NCI-H748 (cell line): ENCODE data around the gene MDFI.
A peak's percentile ranks its signal among the peaks of the same experiment; 100 is the strongest.

ENCODE experiments used
- DNase-seq: peaks from one replicate; lab custom pipeline; 2025; ENCODE audit not compliant: unreplicated experiment; lab: John Stamatoyannopoulos, UW

Gene MDFI, protein sequence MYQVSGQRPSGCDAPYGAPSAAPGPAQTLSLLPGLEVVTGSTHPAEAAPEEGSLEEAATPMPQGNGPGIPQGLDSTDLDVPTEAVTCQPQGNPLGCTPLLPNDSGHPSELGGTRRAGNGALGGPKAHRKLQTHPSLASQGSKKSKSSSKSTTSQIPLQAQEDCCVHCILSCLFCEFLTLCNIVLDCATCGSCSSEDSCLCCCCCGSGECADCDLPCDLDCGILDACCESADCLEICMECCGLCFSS

DNA sequence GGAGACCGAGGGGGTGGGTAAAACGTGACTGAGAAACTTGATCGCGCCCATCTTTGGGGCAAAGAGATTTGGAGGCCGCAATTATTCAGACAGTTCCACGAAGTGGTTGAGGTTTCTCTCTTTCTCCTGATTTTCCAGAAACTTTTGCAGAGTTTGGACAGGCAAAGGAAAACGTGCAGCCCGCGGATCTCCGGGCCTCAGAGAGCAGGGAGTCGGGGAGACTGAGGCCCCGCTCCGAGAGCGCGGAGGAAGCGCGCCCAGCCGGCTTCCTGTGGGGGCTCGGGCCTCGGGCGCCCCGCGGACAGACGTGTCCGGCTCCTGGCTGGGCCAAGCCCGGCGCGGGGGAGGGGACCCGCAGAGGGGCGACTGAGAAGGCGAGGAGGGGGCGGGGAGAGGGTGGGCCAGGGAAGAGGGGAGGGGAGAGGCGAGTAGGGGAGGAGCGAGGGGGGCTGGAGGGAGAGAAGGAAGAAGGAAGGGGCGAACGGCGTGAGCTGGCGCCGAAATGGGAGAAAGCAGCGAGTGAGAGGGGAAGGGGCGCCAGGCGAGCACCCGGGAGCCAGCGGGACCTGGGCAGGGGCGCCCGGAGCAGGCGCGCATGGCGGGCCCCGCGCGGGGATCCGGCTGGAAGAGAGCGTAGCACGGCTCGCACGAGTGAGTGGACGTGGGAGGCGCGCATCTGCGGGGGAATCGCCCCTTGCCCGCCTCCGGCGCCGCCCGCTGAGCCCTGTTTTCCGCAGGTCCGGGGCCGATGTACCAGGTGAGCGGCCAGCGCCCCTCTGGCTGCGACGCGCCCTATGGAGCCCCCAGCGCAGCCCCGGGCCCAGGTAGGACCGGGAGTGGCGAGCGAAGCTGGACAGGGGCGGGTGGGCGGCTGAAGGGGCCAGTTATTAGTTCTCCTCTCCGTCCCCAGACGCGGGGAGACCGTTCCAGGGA is at the start of gene MDFI:
TSS of gene MDFI (plus strand) at position 467 of the 933 bp plus-strand sequence. CDS start at position 749, 282 bp downstream.
- DNase-seq: peak; percentile 67

DNA sequence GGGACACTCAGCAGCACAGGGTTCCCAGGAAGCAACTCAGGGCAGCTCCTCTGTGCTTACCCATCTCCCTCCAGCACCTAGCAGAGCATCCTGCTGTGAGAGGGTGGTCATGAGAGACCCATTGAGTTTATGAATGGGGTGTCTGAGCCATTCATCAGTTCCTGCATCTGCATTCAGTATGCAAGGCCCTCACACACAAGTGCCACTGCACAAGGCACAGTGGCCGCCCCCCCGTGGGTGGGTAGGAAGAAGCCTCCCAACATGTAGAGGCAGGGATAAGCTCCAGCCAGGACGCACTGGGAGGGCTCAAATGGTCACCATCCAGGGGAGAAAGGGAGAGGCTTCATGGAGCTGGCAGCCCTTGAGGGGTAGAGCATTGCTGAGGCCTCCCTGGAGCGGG is 49.0 kb upstream of the MDFI start:
- DNase-seq: no peak

DNA sequence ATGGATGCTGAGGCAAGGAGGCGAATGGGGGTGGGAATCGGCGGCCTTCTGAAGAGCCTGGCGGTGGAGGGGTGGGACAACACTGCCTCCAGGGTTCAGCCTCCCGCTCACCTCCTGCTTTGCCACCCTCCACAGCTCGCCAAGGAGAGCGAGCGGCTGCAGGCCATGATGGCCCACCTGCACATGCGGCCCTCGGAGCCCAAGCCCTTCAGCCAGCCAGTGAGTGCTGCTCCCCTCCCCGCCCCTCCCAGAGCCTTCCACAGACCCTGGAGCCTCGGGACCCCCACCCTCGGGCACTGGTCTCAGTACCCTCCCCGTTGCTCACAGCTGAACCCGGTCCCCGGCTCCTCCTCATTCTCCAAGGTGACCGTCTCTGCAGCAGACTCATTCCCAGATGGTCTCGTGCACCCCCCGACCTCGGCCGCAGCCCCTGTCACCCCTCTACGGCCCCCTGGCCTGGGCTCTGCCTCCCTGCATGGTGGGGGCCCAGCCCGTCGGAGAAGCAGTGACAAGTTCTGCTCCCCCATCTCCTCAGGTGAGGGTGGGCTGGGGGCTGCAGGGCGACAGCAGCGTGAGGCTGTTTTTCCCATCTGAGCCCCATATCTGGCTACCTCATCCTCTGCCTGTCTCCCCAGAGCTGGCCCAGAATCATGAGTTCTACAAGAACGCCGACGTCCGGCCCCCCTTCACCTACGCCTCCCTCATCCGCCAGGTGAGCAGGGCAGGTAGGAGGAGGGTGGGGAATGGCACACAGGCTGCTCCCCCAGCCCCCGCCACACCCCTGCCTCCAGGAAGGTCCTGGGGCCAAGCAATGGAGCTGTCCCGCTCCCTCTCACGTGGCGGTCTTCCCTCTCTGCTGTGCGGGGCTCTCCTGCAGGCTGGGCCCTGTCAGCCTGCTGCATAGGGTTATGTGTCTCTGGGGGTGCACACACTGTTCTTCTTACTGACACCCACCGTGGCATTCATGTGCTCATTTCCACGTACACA is 48.3 kb upstream of the MDFI start:
- no peak for DNase-seq

DNA sequence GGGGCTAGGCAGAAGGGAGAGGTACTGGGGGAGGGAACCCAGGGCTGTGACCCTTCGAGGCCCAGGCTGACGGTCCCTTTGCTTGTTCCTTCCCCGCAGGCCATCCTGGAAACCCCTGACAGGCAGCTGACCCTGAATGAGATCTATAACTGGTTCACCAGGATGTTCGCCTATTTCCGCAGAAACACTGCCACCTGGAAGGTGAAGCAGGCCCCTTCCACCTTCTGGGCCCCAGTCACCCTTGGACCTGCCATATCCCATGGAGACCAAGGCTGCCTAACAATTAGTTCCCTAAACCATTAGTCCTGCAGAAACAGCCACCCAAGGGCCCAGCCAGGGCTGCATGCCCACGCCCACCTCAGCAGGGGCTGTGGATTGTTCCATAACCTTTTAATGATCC is 47.1 kb upstream of the MDFI start:
- no peak for DNase-seq

DNA sequence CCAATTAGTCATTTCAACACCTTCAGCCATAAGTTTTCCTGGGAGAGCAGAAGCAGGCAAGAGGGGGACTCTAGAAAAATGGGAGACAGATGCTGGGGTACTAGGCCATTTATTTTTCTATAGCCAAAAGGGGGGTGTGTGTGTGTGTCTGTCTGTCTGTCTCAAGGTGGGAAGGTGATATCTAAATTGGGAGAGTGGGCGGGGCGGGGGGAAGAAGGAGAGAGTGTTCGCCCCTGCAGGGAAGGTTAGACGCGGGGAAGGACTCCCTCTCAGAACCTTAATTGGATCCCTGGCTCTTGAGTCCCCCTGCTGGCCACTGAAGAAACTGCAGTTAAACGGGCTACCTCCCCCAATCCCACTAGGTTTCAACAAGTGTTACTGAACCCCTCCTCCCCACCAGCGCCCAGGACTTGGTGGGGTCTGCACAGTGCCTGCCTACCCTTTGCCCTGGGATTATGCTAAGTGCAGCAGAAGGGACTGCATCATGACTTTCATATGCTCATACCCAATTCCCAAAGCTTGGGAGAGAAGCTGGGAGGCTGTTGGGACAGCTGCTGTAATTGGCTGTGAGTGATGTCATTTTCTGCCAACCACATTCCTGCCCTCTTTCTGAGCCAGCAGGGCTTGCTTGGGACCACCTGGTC is 46.3 kb upstream of the MDFI start:
- DNase-seq: peak; percentile 64

DNA sequence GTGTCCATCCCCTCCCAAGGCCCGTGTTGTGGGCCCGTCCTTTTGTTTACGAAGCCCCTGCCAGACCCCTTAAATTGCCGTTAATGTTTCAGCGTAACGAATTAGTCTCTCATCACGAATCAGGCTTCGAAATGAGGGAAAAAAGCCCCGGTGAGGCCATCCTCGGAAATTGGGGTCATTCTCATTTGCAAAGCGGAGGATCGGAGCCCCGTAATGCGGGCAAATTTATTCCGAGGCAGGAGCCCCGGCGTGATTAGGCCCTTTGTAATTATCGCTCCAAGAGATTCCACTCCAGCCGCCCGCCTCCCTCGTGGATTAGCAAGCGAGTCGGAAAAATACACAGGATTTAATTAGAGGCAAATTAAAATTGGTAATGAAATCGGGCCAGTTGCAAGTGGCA is 44.9 kb upstream of the MDFI start:
- DNase-seq: no peak

DNA sequence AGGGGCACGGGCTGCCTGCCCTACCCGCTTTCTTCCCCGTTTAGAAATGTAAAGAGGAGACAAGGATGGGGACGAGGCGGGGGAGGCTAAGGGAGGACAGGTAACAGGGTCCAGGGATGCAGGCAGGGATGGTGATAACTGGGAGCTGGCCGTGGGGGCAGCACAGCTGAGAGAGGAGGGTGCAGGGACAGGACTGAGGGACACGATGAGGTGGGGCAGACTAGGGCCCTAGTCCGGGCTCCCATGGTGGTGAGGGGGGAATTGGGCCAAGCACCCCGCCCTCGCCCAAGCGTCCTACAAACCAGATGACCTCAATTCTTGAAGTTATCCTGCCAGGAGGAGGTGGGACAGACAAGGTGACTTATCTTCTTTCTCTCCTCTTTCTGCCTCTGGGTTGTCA is 44.4 kb upstream of the MDFI start:
- DNase-seq: no peak

DNA sequence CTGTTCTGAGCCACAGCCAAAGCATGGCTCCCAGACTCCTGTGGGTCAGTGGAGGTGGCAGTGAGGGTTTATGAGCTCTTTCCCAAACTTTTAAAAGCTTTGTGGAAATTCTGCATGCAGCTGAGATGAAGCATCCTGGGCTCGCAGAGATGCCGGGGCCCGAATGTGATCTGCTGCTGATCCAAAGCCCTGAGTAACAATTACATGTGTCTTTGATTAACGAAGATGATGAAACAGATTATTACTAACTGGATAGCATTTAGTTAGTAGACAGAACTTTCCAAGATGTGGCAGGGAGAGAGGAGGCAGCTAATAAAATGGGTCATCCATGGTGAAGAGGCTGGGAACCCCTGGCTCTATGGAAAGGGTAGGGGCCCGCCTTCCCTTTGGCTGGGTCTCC is 43.9 kb upstream of the MDFI start:
- DNase-seq: no peak

DNA sequence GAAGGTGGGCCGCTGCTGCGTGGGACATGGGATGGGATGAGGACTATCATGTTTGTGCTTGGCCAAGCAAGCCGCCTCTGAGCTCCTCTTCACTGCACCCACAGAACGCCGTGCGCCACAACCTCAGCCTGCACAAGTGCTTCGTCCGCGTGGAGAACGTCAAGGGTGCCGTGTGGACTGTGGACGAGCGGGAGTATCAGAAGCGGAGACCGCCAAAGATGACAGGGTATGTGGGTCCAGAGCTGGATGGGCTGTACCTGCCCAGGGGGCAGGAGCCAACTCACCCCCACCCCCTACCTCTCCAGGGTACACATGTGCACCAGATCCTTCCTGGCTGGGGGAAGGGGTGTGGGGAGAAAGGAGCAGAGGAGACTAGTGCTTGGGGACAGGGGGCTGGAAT is 43.5 kb upstream of the MDFI start:
- DNase-seq: no peak

DNA sequence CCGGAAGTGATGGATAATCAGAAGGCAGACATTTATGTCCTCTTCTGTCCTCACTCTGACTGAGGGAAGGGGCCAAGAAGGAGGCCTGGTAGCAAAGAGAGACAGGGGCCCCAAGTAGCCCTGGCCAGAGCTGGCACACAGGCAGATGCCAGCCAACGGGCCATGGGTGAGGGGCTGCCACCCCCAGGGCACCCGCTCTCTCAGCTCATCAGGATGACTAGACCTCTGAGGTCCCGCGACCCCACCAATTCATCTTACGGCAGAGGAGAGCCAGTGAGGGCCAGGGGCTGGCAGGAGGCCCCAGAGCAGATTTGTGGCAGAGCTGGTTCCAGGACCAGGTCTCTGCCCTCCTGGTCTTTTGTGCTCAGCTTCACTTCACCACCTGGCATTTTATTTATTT is 43.1 kb upstream of the MDFI start:
- DNase-seq: no peak

DNA sequence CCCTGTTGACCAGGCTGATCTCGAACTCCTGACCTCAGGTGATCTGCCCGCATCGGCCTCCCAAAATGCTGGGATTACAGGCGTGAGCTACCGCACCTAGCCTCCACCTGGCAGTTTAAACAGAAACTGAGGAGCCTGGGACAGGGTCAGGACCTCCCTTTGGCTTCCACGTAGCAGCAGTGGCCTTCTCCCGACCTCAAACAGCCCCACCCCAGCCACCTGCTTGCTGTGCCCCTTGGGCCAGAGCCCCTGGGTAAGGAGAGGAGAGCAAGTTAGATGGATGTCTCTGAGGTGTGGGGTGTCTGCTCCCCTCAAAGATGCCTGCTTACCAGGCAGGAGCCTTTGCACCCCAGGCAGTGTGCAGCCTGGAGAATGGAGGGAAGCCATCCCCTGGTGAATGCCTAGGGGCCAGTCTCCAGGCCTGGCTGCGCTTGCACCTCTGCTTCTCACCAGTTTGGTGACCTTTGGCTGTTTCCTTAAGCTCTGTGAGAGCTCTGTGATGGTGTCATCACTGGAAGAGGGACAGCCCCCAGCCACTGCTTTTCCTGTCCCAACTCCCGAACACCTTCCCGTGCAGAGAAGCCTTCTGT is 42.1 kb upstream of the MDFI start:
- DNase-seq: no peak

DNA sequence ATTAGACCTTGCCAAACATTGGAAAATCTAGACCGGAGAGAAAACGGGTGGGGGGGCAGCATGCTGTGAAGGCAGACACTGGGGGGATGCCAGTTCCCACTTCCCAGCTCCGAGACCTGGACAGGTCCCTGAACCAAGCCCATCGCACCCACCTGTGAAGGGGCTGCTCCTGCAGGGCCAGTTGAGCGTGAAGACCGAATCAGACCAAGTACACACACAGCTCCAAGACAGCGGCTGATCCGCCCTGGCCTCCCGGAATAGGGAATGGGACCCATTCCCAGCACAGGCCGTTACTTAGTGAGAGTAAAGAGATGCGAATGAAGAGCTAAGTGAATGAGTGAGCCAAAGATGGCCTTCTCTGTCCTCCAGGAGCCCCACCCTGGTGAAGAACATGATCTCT is 41.5 kb upstream of the MDFI start:
- DNase-seq: no peak

DNA sequence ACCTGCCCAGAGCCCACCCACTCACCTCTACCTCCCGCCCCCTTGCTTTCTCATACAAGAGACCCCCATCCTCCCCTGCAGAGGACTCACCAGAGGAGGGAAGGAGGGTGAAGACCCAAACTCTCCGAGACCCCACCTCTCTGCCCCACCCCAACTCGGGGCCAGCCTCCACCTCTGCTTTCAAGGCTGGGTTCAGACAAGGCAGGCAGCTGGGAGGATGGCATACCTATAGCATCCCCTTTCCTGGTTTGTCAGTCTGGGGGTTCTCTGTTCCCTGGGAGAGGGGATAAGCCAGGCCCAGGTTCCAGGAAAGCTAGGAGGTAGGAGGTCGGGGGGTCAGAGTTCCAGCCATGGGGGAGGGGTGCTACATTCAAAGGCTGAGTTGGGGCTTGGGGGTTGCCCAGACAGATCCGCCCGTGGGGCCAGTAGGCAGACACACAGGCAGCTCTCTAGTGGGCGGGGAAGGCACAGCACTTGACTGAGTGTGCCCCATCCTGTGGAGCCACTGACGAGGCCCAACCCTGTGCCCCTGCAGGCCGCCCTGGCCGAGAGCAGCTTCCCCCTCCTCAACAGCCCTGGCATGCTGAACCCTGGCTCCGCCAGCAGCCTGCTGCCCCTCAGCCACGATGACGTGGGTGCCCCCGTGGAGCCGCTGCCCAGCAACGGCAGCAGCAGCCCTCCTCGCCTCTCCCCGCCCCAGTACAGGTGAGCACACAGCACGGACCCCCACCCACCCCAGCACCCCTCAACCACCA is 40.8 kb upstream of the MDFI start:
- no peak for DNase-seq

DNA sequence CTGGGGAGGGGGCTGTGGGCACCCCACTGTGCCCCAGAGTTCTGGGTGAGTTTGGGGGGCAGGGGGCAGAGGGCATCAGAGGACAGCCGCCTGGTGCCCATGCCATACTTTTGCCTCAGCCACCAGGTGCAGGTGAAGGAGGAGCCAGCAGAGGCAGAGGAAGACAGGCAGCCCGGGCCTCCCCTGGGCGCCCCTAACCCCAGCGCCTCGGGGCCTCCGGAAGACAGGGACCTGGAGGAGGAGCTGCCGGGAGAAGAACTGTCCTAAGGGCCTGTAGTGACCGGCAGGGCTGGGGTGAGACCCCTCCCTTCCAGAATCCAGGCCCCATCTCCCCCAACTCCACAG is 39.6 kb upstream of the MDFI start:
- no peak for DNase-seq

DNA sequence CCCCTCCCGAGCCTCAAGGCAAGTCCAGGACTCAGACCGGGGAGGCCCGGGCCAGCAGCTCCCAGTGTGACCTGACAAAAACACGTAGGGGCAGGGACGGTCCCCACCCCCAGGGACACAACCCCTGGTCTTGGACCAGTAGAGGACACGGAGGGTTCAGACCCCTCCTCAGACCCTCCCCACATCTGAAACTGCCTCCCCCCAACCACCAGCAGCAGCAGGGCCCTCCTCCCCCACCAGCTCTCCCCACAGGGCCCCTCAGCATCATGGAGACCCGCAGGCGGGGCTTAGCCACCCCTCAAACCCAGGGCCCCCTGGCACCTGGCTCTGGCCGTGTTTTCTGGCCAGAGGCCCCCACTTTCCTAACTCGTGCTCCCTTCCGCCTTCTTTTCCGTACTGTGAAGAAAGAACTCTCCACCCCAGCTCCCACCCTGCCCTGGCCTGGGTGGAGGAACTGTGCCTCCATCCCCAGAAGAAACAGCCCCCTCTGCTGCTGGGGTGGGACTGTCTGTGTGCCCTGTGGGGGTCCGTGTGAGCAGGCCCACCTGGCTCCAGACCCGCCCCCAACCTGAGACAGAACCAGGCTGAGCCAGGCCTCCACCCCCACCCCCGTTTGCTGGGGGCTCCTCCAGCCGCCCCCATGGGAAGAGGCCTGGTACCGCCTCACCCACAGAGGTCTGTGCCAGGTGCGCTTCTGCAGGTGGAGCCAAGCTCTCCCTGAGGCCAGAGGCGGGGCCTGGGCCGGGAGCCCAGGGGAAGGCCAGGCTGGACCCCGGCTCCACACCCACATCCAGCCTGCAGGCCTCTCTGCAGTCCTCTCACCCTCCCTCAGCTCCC is 39.0 kb upstream of the MDFI start:
- peak; percentile 30 for DNase-seq

DNA sequence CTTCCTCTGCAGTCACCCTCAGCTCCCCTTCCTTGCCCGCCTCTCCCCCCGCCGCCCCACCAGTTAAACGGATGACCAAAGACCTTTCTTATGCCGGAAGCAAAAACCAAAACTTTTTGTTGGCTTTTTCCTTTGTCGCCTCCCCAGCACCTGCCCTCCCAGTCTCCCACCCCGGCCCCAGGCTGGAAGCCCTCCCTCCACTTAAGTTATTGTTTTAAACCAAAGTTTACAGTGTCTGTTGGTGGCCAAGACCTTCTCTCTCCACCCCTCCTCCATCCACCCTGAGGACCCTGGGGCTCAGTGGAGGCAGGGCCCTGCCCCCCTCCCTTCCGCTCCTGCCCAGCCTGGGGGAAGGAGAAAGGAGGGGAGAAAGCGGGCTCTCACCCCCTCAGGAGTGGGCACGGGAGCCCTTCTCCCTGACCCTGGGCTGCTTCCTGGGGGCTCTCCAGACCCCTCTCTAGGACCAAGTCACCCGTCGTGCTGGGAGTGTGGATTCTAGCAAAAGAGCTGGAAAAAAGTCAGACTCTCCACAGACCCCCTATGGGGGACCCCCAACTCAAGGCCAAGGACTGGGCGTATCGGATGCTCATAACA is 38.3 kb upstream of the MDFI start:
- no peak for DNase-seq

DNA sequence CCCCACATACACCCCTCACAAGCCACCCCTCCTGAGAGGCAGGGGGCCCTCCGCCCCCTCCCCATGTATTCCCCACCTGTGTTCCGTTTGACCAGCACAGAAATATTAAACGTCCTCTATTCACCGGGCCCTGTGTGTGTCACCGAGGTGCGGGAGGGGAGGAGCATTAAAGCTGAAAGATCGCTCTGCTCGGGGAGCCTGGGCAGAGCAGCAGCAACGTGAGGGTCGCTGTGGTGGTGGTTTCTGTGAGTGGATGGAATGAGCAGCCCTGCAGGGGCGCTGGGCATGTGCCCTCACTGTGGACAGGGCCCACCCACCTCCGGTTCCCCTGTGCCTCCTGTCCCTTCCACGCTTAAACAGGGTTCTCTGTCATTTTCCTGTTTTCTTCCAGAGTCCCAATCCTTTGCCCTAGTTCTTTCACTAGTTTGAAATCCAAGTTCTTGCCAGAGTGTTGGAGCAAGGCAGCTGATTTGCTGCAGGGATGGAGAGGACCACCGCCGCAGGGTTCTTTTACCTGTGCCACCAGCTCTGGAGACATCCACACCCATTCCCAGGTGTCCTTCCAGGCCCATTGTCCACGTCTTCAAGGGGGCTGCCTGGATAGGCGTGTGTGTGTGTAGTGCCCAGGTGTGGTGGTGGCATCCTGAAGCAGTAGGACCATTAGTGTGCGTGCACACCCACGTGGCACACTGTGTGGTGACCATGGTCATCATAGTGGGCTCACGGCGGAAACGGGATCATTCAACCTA is 37.6 kb upstream of the MDFI start:
- no peak for DNase-seq

DNA sequence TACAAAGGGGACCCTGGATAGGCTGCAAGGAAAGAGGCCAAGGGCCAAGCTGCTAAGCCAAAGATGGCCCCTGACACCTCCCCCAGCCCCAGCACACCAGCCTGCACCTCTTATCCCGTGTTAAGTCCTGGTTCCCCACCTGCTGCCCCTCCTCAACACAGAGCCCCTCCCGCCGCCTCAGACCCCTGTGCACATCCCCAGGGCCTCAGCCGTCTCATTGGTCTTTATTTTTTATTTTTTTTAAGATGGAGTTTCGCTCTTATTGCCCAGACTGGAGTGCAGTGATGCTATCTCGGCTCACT is 37.1 kb upstream of the MDFI start:
- no peak for DNase-seq
